H1 (cell line): ENCODE results near the gene INAVA.

ENCODE experiments used
- CEBPB ChIP-seq: IDR thresholded peaks from 2 replicates; pipeline ENCODE4 v1.6.1; 2012; ENCODE audit warnings: low read depth, low read length
- FOSL1 ChIP-seq: IDR thresholded peaks from 2 replicates; pipeline ENCODE4 v1.6.1; 2011; ENCODE audit warnings: mild to moderate bottlenecking, low read depth, low read length, moderate library complexity; ENCODE audit not compliant: insufficient read depth
- POLR2A ChIP-seq, 2 experiments: IDR thresholded peaks; 1 replicate in 1 of 2; 2 replicates in 1 of 2; pipeline ENCODE4 v1.6.1; 2011; ENCODE audit warnings: low read depth in 2 of 2, low read length in 2 of 2, mild to moderate bottlenecking in 2 of 2; ENCODE audit errors: control extremely low read depth in 1 of 2
- RAD21 ChIP-seq, 2 experiments: IDR thresholded peaks in 1 of 2; conservative IDR thresholded peaks in 1 of 2; 2 replicates each; pipeline ENCODE4 v1.6.1; 2011; ENCODE audit warnings: low read depth in 2 of 2, low read length in 2 of 2, improper control_type of control experiment in 1 of 2, inconsistent platforms in 1 of 2, mild to moderate bottlenecking in 1 of 2, moderate library complexity in 1 of 2
- TF ChIP-seq, protein P1 (sequence below), 3 experiments: IDR thresholded peaks; 1 replicate in 2 of 3; 2 replicates in 1 of 3; pipeline versions ENCODE4 v1.5.1 to v1.6.1; 2011; ENCODE audit warnings: low read length in 3 of 3, mild to moderate bottlenecking in 3 of 3, inconsistent platforms in 2 of 3, low read depth in 1 of 3, moderate library complexity in 1 of 3; ENCODE audit not compliant: insufficient read depth in 1 of 3; ENCODE audit errors: control extremely low read depth in 1 of 3

DNA sequence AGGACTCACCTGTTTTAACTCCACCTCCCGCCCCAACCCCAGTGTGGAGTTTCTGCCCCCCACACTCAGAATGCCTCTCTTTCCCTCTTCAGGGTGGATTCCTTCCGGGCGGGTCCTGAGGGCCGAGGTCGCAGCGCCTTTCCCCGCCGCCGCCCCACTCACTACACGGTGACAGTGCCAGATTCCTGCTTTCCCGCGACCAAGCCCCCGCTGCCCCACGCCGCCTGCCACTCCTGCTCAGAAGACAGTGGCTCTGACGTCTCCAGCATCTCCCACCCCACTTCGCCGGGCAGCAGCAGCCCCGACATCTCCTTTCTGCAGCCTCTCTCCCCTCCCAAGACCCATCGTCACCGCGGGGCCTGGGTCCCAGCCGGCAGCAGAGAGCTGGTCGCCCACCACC, 16.7 kb downstream of the INAVA start:
- TF ChIP-seq, protein P1, sequence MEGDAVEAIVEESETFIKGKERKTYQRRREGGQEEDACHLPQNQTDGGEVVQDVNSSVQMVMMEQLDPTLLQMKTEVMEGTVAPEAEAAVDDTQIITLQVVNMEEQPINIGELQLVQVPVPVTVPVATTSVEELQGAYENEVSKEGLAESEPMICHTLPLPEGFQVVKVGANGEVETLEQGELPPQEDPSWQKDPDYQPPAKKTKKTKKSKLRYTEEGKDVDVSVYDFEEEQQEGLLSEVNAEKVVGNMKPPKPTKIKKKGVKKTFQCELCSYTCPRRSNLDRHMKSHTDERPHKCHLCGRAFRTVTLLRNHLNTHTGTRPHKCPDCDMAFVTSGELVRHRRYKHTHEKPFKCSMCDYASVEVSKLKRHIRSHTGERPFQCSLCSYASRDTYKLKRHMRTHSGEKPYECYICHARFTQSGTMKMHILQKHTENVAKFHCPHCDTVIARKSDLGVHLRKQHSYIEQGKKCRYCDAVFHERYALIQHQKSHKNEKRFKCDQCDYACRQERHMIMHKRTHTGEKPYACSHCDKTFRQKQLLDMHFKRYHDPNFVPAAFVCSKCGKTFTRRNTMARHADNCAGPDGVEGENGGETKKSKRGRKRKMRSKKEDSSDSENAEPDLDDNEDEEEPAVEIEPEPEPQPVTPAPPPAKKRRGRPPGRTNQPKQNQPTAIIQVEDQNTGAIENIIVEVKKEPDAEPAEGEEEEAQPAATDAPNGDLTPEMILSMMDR (IDR thresholded peaks at IDR 0.05; ENCODE audit: control extremely low read depth in 1 of 3, insufficient read depth in 1 of 3, low read depth in 1 of 3, low read length in 3 of 3): no peak
- TF ChIP-seq POLR2A (IDR thresholded peaks at IDR 0.05; ENCODE audit: control extremely low read depth in 1 of 2, low read depth in 2 of 2, low read length in 2 of 2): no peak
- TF ChIP-seq CEBPB: no peak
- no peak for TF ChIP-seq RAD21 (IDR thresholded peaks at IDR 0.05 in 1 of 2, conservative IDR thresholded peaks at IDR 0.05 in 1 of 2; ENCODE audit: low read depth in 2 of 2, low read length in 2 of 2)
- no peak for TF ChIP-seq FOSL1
